Ramos (cell line): ENCODE measurements around the gene ZNF433.
"Not testable (repeated sequence)": the region's sequence is repeated elsewhere in the genome, so short reads cannot be mapped to it uniquely, and the experiment has no call there.

Source experiments
- in situ Hi-C: fragments of 300-500 bp; cut with MboI; formaldehyde crosslinking; loops from one replicate; pipeline ENCODE4 v1.14.3; 2022; ENCODE audit warnings: low sequenced_read_pairs; ENCODE audit not compliant: unreplicated experiment

ZNF433 gene

DNA sequence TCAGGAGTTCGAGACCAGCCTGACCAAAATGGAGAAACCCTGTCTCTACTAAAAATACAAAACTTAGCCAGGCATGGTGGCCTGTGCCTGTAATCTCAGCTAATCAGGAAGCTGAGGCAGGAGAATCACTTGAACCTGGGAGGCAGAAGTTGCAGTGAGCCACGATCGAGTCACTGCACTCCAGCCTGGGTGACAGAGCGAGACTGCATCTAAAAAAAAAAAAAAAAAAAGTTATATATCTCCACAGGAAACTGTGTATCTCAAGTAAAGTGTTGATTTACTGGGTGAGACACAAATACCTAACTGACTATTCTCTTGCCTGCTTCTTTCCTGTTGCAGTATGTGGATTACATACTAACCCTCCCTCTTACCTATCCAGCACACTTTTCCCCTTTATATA, 43.6 kb downstream of the ZNF433 start:
- in situ Hi-C loops, result not testable (repeated sequence)

DNA sequence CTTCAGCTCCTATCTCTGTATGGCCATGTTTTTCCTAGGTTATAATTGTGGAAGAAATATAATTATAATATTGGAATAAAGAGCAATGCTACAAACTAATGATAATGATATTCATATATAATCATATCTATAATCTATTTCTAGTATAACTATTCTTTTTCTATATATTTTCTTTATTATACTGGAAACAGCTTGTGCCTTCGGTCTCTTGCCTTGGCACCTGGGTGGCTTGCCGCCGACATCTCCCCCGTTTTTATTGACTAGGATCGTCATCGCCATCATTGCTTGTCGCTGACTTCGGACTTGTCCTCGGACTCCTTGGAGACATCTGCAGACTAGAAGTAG, 46.4 kb downstream of the ZNF433 start:
- in situ Hi-C loops, result no loop called here

DNA sequence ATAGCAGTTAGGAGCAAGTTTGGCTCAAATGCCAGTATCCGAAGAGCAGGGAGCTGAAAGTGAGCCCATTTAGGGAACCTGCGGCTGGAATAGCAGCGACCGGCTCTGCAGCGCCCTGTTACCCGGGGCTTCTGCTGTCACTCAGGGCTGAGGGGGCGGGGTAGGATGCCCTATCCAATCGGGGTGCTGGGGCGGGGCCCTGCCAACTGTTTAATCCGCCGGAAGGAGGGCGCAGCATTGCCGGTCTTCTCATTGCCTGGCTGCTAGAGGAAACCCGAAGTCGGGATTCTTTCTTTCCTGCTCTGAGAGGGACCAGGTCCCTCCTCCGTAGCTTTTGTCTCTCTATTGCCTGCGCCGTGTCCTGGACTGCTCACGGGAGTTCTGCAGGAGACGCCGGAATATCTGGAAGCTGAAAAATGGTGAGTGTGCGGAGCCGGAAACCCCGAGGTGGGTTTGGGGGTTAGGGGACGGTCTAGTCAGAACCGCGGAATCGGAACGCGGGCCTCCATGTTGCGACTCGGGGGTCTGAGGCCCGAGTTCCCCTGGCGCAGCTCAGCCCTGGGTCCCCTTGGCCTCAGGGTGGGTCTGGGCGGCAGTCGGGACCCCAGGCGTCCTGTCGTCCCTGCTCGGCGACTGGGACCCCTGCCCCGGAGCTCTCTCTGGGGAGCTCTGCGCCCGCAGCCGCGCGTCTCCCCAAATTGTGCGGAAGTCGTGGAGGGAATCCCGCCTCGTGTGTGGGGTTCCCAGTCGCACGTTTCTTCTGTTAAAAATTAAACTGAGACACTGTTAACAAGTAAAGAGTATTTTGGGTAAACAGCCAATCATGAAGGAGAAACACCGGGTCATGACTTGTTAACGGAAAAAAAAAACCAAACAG, 47.8 kb downstream of the ZNF433 start:
- in situ Hi-C loops, result no loop called here

DNA sequence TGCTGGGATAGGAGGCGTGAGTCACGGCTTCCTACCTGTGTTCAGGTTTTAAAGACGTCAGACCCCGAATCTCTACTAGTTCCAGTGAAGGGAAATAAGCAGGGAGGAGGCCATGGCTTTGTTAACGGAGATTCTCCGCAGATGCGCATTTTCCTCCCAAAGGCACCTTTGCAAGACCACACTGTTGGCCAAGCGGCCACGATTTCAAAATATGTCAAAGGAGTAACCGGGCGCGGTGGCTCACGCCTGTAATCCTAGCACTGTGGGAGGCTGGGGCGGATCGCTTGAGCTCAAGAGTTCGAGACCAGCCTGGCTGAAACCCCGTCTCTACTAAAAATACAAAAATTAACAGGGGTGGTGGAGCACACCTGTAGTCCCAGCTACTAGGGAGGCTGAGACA, 48.7 kb downstream of the ZNF433 start:
- in situ Hi-C loops, result no loop called here

DNA sequence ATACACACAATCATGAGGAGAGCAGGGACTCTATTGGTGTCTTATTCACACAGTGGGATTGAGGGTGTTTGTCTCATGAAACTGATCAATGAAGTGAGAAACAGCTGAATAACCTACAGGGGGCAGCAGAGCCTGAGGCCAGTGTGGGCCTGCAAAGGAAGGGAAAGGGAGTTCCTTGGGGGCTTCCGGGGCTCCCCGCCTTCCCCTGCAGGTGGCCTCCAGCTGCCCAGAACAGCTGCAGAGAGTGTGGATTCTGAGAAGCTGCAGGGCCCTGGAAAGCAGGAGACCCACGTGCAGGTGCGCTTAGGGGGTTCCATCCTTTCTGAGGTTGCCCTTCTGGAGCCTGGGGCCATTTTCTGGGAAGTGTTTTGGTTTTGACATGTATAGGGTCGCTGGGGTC, 50.5 kb downstream of the ZNF433 start:
- in situ Hi-C loops, result no loop called here

DNA sequence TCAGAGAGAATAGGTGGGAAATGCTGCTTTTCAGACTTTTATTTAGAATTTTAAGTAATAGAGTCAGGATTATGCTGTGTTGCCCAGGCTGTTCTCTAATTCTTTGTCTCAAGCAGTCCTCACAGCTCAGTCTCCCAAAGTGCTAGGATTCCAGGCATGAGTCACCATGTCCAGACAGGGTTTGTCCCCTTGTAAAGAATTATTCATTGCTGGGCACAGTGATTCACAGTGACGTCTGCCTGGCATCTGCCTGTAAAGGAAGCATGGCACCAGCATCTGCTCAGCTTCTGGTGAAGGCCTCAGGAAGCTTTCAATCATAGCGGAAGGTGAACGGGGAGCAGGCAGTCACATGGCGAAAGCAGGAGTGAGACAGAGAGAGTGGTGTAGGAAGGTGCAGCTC, 53.0 kb downstream of the ZNF433 start:
- in situ Hi-C loops, result no loop called here

DNA sequence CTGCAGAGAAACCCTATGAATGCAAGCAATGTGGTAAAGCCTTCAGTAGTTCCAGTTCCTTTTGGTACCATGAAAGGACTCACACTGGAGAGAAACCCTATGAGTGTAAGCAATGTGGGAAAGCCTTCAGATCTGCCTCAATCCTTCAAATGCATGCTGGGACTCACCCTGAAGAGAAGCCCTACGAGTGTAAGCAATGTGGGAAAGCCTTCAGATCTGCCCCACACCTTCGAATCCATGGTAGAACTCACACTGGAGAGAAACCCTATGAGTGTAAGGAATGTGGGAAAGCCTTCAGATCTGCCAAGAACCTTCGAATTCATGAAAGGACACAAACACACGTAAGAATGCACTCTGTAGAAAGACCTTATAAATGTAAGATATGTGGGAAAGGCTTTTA, 56.0 kb downstream of the ZNF433 start:
- in situ Hi-C loops, result no loop called here

DNA sequence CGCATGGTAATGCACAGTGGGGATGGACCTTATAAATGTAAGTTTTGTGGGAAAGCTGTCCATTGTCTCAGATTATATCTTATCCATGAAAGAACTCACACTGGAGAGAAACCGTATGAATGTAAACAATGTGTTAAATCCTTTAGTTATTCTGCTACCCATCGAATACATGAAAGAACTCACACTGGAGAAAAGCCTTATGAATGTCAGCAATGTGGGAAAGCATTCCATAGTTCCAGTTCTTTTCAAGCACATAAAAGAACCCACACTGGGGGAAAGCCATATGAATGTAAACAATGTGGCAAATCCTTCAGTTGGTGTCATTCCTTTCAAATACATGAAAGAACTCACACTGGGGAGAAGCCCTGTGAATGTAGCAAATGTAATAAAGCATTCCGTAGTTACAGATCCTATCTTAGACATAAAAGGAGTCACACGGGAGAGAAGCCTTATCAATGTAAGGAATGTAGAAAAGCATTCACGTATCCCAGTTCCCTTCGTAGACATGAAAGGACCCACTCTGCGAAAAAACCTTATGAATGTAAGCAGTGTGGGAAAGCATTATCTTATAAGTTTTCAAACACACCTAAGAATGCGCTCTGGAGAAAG, 56.9 kb downstream of the ZNF433 start:
- in situ Hi-C loops, result no loop called here

DNA sequence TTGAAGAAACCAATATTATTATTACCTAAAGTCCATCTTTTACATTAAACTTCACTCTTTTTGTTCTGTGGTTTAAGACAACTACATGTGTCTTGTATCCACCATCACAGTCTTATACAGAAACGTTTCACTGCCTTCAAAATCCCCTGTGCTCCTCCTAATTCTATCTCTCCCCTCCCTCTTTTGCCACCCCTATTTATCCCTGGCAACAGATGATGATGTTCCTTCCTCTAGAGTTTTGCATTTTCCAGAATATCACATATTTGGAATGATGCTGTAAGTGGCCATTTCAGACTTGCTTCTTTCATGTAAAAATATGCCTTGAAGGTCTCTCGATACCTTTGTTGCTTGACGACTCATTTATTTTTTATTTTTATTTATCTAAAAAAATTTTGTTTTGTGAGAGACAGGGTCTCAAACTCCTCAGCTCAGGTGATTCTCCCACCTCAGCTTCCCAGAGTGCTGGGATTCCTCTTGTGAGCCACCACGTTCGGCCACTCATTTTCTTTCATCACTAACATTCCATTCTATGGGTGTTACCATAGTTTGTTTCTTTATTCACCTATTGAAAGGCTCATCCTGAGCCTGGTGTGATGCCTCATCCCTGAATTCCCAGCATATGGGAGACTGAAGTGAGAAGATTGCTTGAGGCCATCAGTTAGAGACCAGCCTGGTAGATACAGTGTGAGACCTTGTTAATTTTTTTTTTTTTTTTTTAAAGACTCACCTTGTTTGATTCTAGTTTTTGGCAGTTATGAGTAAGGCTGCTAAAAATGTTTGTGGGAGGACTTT, 62.3 kb downstream of the ZNF433 start:
- in situ Hi-C loops, result no loop called here

DNA sequence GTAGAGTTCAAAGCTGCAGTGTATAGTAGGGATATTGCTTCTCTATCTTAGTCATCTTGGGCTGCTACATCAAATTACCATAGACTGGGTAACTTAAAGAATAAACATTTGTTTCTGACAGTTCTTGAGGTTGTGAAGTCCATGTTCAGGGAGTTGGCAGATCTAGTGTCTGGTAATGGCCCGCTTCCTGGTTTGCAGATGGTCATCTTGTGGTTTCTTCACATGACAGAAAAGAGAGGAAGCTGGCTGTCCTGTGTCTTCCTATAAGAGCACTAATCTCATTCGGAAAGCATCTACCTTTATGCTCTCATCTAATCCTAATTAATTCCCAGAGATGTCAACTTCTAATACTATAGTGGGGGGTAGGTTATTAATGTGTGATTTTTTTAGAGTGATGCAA, 64.4 kb downstream of the ZNF433 start:
- in situ Hi-C loops, result no loop called here

DNA sequence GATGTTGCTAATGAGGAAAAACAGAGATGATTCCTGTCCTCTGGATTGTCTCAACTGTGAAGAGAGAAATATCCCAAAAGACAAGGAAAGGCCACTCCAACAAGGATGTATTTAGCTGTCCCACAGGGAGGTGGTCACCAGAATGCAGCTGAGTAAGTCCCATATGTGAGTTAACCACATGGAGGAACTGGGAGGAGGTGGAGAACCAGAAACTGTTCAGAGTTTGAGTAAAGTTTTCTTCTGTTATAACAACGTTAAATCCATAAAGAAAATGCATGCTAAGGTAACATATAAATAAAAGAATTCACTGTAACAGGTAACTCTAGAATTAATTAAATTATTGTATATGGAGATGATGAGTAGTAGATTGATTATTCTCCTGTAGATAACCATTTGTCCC, 65.3 kb downstream of the ZNF433 start:
- in situ Hi-C loops, result no loop called here

DNA sequence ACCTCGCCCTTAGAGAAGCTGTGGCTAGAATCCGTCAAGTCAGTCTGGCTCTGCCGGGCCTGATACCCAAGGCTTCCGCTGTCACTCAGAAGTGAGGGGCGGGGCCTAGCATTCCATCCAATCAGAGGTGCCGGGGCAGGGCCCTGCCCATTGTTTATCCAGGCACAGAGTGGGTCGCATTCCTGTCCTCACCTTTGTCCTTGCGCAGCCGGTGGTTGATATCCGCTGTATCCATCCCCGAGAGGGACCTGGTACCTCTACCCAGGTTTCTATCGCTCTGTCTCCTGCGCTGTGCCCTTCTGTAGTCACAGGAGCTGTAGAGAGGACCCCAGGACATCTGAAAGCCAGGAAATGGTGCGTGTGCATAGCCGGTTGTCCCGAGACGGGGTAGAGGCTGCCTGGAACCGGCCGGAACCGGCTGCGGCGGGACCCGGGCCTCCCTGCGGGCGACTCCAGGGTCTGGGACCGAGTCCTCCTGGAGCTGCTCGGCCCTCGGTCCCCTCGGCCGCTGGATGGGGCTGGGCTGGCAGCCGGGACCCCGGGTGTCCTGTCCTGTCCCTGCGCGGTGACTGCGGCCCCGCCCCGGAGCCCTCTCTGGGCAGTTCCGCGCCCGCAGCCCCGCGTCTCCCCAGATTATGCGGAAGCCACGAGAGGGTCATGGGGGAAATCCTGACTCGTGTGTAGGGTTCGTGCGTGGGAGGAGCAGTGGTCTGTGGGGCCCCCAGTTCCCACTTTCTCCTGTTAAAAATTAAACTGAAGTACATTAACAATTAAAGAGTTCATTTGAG, 70.4 kb downstream of the ZNF433 start, which contains the start of gene ZNF763:
ZNF763 (plus strand) TSS at position 183 of the 788 bp plus-strand sequence; CDS start at position 352, 169 bp downstream.
- in situ Hi-C loops, result no loop called here
